Measurements from ENCODE around the gene BTNL2. TPM values are rescaled to one million over a fixed set of nuclear protein-coding genes. Genes with fewer than 3 reads are reported as not detected.
A peak's percentile ranks its signal among the peaks of the same experiment; 100 is the strongest.

The BTNL2 gene
- polyA plus RNA-seq, 6 donors from 2014 or later, result not detected

DNA sequence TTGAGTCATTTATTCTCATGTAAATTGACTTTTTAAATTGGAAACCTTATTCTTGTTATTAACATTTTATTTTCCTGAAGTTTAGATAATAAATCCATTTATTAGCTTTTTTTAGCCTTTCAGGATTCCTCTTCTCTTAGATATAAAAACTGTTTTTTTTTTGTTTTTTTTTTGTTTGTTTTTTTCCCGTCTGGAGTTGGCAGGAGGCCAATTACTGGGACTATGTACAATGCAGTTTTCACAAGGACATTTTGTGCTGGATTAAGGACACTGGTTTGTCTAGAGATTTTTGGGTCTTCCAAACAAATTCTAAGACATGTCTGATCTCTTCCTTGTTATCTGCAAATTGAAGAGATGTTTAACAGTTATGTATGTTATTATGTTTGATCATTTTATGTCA lies 1.3 kb downstream of the BTNL2 start:
- H3K36me3 Mint-ChIP-seq, result no peaks in the 10 kb centered on the region
- H3K4me1 Mint-ChIP-seq, result peaks cover 0 to 6% (median 5%) of the 10 kb centered on the region in 3 donors
- no peaks in the 10 kb centered on the region for H3K9me3 Mint-ChIP-seq
- DNase-seq (no peak), ATAC-seq (ENCODE audit: low read depth in 2 of 2) (no peak)
- peaks cover 14 to 44% (median 28%) of the 10 kb centered on the region in 3 donors for H3K27me3 Mint-ChIP-seq
- H3K27ac Mint-ChIP-seq, result no peak overlapping the region
- H3K4me3 Mint-ChIP-seq, result no peak overlapping the region

DNA sequence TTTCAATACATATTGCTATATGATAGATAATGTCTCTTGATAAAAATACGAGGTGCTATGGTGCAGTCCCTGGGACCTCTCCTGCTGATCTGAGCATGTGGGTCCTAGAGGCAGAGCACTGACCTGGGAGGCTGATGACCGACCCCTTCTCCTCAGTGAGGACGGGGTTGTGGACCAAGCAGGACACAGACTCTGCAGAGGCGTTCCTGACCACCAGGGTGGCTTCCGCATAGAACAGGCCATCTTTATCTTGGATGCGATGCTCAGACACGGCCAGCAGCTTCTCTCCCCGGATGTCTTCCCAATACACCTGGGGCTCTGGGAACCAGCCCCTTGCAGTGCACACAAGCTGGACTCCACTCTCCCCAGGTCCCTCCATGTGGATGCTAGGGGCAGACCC lies 4.2 kb downstream of the BTNL2 start:
- no peaks in the 10 kb centered on the region for H3K36me3 Mint-ChIP-seq
- H3K27me3 Mint-ChIP-seq, result peaks cover 10 to 39% (median 19%) of the 10 kb centered on the region in 3 donors
- H3K4me1 Mint-ChIP-seq, result peaks cover 0 to 6% (median 5%) of the 10 kb centered on the region in 3 donors
- no peaks in the 10 kb centered on the region for H3K9me3 Mint-ChIP-seq
- no peak overlapping the region for H3K27ac Mint-ChIP-seq
- ATAC-seq (ENCODE audit: low read depth in 2 of 2) (no peak), DNase-seq (no peak)
- H3K4me3 Mint-ChIP-seq, result no peak overlapping the region

DNA sequence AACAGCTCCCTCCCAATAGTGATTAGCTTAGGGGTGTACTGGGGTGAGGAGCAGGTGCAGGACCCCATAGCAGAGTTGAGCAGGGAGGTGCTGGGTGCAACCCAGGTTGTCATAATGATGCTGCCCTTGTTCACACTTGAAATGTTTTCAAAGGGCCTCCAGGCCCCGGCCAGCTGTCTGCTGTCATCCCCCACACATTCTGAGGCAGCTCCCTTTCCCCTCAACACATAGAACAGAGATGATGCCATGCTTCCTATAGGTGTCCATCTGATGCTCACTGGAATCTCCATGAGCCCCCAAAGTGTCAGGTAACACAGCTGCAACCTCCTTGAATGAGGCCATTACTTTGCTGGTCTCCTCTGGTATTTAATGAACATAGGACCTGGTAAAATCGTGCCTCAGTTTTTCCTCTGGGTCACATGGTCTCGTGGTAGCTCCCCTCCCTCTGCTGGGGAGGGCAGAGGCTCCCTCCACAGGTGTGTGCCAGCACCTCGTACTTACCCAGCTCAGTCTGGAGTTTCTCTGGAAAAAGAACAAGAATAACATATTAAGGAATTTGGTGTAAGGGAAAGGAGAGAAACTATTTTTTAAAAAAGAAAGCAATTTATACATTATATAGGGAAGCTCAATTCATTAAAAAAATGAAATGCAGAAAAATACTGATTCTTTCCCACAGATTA lies 5.6 kb downstream of the BTNL2 start:
- ATAC-seq (ENCODE audit: low read depth in 2 of 2), result no peak
- no peaks in the 10 kb centered on the region for H3K36me3 Mint-ChIP-seq
- peaks cover 4 to 6% (median 5%) of the 10 kb centered on the region in 3 donors for H3K4me1 Mint-ChIP-seq
- DNase-seq, result no peak
- H3K27ac Mint-ChIP-seq, result peak overlapping the region in 2 of 6 donors; percentile 65 to 72
- no peak overlapping the region for H3K4me3 Mint-ChIP-seq
- no peaks in the 10 kb centered on the region for H3K9me3 Mint-ChIP-seq
- peaks cover 9 to 30% (median 9%) of the 10 kb centered on the region in 3 donors for H3K27me3 Mint-ChIP-seq

DNA sequence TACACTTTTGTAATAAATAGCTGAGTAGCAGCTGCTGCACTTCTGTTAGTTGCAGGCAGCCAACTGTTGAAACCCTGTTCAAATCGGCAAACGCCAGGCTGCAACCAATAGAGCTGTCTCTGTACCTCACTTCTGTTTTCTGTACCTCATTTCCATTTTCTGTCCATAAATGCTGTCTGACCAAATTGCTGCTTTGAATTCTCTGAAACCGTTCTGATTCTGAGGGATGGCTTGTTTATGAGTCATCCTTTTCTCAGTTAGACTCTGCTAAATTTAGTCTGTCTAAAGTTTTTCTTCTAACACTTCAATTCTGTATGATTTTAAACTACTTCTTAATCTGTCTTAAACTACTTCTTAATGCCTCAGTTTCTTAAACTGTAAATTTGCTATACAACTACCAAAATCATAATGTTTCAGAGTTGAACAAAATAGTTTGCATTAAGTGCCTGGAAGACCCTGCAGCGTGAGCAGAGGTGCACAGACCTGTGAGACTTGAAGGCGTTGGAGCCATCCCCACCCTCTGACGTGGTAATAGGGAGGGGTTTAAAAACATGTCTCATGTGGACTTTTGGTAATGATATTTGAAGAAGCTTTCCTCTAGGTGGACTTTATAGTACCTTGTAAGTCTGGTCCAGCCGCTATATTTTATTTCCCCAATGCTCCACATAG lies 9.6 kb downstream of the BTNL2 start:
- Mint-ChIP-seq H3K27me3 (peaks cover 0 to 16% (median 4%) of the 10 kb centered on the region in 3 donors), H3K4me3 (peak overlapping the region in 2 of 8 donors; percentile 12 to 17), H3K9me3 (no peaks in the 10 kb centered on the region), H3K4me1 (peaks cover 11 to 17% (median 12%) of the 10 kb centered on the region in 3 donors), H3K27ac (peak overlapping the region in 1 of 6 donors; percentile 6), H3K36me3 (no peaks in the 10 kb centered on the region)
- no peak for DNase-seq
- peak; percentile 55 to 58 for ATAC-seq (ENCODE audit: low read depth in 2 of 2)

DNA sequence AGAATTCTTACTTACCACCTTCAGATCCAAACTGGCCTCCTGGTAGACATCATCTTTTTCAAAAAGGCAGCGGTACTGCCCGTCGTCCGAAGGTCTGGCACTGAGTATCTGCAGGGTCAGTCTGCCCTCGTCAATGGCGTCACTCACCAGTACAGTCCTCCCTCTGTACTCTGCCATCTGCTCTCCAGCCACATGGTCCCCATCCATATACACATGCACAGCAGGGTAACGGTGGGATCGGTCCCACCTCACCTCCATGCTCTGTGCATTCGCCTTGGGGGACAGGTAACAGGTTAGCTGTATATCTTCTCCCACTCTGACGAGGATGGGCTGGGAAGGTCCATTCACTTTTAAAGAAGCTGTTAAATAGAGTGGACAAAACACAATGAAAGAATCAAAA lies 11.0 kb downstream of the BTNL2 start:
- H3K4me1 Mint-ChIP-seq, result peaks cover 11 to 12% (median 11%) of the 10 kb centered on the region in 3 donors
- ATAC-seq (ENCODE audit: low read depth in 2 of 2) (no peak), DNase-seq (no peak)
- H3K9me3 Mint-ChIP-seq, result no peaks in the 10 kb centered on the region
- peaks cover 0 to 16% (median 4%) of the 10 kb centered on the region in 3 donors for H3K27me3 Mint-ChIP-seq
- no peak overlapping the region for H3K4me3 Mint-ChIP-seq
- H3K27ac Mint-ChIP-seq, result peak overlapping the region in 1 of 6 donors; percentile 60
- H3K36me3 Mint-ChIP-seq, result no peaks in the 10 kb centered on the region

DNA sequence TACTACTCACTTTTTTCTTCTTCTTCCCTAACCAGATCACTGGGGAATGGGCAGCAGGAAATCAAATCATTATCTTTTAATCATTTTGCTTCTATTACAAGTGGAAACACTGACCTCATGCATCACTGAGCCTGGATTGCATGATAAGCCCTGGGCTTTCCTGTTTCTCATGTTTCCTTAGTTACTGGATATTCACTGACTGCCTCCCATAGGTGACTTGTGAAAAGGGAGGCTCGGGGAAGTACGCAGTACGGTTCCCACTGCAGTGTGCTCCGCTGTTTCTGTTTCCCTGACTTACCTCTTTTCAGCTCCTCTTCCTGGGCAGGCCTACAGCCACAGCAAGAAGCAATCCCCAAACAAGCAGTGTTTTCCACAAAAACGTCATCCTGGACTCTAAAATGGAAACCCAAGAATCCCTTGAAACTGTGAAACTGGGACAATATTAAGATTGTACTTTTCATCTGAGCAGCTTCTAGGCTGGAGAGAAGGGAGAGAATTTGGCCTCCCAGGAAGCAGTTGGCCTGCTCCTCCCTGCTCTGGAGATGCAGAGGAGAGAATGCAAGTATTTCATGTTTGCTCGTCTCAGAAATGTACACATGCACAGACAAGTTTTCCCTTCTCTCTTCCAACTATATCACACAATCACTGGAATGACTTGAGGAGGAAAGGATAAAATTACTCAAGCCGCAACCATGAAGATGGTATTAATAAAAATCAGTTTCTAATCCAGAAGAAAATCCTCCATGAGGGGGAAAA lies 13.1 kb downstream of the BTNL2 start:
- ATAC-seq (ENCODE audit: low read depth in 2 of 2), result peak in 1 of 2 donors; percentile 75
- H3K9me3 Mint-ChIP-seq, result no peaks in the 10 kb centered on the region
- peak overlapping the region in 3 of 6 donors; percentile 20 to 40 (median 30) for H3K27ac Mint-ChIP-seq
- peaks cover 5 to 18% (median 6%) of the 10 kb centered on the region in 3 donors for H3K27me3 Mint-ChIP-seq
- H3K4me1 Mint-ChIP-seq, result peaks cover 11 to 12% (median 11%) of the 10 kb centered on the region in 3 donors
- no peak for DNase-seq
- peak overlapping the region in 1 of 8 donors; percentile 23 for H3K4me3 Mint-ChIP-seq
- H3K36me3 Mint-ChIP-seq, result no peaks in the 10 kb centered on the region

DNA sequence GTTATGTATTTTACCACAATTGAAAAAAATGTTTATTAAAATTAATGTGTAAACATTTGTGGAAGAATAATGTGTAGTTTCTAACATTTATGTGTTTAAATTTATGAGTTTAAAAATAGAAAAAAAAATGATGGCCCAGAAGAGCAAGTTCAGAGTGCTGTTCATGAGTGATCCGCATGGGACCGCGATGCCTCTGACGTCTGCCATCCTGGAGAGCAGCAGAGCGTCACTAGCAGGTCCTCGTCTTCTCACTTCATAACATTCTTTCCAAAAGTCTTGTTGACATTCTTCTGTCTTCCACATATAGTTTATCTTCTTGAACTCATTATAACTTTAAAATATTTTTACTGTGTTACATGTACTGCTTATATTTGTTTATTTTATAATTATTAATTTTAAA lies 15.5 kb downstream of the BTNL2 start:
- Mint-ChIP-seq H3K4me3 (no peak overlapping the region), H3K27me3 (peaks cover 7 to 37% (median 8%) of the 10 kb centered on the region in 3 donors), H3K9me3 (no peaks in the 10 kb centered on the region), H3K4me1 (peaks cover 12 to 19% (median 16%) of the 10 kb centered on the region in 3 donors), H3K36me3 (no peaks in the 10 kb centered on the region), H3K27ac (no peak overlapping the region)
- ATAC-seq (ENCODE audit: low read depth in 2 of 2), result no peak
- no peak for DNase-seq

DNA sequence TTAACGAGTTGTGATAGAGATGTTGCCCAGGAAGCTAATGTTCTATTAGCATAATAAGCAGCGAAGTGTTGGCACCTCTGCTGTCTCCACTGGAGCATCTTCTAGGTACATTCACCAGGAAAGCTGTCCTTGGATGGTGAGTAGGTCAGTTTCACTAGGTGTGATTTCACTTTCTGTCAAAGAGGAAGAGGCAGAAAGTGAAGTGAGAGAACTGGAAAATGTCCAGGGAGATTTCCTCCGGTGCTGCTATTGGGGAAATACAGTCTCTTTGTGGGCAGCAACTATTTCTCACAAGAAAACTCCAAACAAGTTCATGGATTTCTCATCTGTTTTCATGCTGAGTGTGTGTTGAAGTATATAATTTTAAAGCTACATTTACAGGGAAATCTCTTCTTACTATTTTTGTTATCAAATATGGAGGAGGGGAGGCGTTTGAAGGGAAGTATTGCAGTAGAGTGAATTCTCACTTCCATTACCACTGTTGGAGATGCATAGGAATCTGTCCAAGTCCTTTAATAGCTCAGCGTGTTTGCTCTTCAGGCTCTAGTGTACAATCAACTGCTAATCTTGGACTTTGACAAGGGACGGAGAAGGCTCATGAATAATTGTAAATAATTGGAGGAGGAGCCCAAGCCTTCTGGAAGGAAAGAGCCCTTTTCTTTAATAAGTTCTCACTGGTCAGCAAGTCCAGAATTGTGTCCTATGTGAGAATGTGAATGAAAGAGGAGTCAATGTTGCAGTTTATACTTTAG lies 19.2 kb downstream of the BTNL2 start:
- peaks cover 6 to 27% (median 7%) of the 10 kb centered on the region in 3 donors for H3K27me3 Mint-ChIP-seq
- no peaks in the 10 kb centered on the region for H3K9me3 Mint-ChIP-seq

DNA sequence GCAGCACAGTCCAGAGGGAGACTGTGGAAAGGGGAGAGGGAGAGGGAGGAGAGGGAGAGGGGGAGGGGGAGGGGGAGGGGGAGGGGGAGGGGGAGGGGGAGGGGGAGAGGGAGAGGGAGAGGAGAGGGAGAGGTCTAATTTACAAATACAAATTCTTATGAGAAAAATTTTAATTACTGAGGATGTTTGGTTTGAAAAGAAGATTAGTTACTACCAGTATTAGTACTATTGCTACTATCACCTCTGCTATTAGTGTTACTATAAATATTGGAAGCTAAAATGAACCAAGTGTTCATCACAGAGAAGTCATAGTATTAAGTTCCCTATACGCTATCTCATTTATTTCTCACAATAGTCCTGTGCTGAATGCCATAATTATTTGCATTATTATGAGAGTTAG lies 20.9 kb downstream of the BTNL2 start:
- Mint-ChIP-seq H3K9me3 (no peaks in the 10 kb centered on the region), H3K27me3 (peaks cover 5 to 27% (median 7%) of the 10 kb centered on the region in 3 donors), H3K4me1 (peaks cover 5 to 18% (median 16%) of the 10 kb centered on the region in 3 donors), H3K36me3 (no peaks in the 10 kb centered on the region), H3K4me3 (no peak overlapping the region), H3K27ac (no peak overlapping the region)
- DNase-seq (no peak), ATAC-seq (ENCODE audit: low read depth in 2 of 2) (no peak)

More for the DNA sequence above, 19.2 kb downstream of the BTNL2 start:
- Mint-ChIP-seq H3K4me3 (no peak overlapping the region), H3K36me3 (no peaks in the 10 kb centered on the region), H3K27ac (peak overlapping the region in 1 of 6 donors; percentile 32), H3K4me1 (peaks cover 4 to 12% (median 11%) of the 10 kb centered on the region in 3 donors)
- no peak for ATAC-seq (ENCODE audit: low read depth in 2 of 2)
- no peak for DNase-seq

DNA sequence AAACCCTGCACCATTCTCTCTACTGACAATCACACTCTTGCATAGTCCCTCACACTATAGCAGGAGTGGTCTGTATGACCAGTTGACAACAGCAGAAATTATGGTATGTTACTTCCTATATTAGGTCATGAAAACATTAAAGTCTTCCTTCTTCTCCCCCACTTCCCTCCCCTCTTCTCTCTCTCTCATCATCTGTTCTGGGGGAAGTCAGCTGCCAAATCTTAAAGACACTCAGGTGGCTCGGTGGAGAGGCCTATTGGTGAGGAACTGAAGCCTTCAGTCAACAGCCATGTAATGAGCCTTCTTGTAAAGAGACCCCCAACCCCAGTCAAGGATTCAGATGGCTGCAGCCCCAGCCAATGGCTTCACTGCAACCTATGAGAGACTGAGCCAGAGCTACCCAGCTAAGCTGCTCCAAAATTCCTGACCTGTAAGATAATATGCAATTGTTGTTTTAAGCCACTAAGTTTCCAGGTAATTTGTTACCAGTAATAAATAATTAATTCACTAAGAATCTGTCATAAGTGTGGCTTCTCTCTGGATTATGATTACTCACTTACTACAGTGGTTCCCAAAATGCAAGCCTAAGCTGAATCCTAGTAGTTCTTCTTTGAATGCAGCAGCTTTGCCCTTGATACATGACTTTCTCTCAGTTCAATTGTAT lies 24.1 kb downstream of the BTNL2 start:
- no peaks in the 10 kb centered on the region for H3K9me3 Mint-ChIP-seq
- H3K27me3 Mint-ChIP-seq, result peaks cover 0 to 16% (median 0%) of the 10 kb centered on the region in 3 donors
- H3K36me3 Mint-ChIP-seq, result no peaks in the 10 kb centered on the region
- H3K27ac Mint-ChIP-seq, result peak overlapping the region in 3 of 6 donors; percentile 1 to 79 (median 55)
- peaks cover 5 to 22% (median 13%) of the 10 kb centered on the region in 3 donors for H3K4me1 Mint-ChIP-seq
- no peak overlapping the region for H3K4me3 Mint-ChIP-seq
- ATAC-seq (ENCODE audit: low read depth in 2 of 2) (peak in 1 of 2 donors; percentile 69), DNase-seq (no peak)

DNA sequence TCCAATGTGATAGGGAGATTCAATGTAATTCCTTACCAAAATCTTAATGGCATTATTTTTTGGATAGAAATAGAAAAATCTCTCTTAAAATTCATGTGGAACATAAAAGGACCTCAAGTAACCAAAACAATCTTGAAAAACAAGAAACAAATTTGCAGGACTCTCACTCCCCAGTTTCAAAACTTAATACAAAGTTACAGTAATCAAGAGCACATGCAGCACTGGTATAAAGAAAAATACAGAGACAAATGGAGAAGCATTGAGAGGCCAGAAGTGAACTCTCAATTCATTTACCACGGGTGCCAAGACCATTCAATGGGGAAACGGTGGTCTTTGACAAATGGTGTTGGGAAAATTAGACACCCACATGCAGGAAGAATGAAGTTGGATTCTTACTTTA lies 27.4 kb downstream of the BTNL2 start:
- H3K4me3 Mint-ChIP-seq, result peak overlapping the region in 1 of 8 donors; percentile 2
- H3K4me1 Mint-ChIP-seq, result peaks cover 10 to 22% (median 12%) of the 10 kb centered on the region in 3 donors
- ATAC-seq (ENCODE audit: low read depth in 2 of 2), result peak in 1 of 2 donors; percentile 51
- peaks cover 0 to 9% (median 7%) of the 10 kb centered on the region in 3 donors for H3K27me3 Mint-ChIP-seq
- no peak overlapping the region for H3K27ac Mint-ChIP-seq
- H3K36me3 Mint-ChIP-seq, result no peaks in the 10 kb centered on the region
- no peaks in the 10 kb centered on the region for H3K9me3 Mint-ChIP-seq
- no peak for DNase-seq

DNA sequence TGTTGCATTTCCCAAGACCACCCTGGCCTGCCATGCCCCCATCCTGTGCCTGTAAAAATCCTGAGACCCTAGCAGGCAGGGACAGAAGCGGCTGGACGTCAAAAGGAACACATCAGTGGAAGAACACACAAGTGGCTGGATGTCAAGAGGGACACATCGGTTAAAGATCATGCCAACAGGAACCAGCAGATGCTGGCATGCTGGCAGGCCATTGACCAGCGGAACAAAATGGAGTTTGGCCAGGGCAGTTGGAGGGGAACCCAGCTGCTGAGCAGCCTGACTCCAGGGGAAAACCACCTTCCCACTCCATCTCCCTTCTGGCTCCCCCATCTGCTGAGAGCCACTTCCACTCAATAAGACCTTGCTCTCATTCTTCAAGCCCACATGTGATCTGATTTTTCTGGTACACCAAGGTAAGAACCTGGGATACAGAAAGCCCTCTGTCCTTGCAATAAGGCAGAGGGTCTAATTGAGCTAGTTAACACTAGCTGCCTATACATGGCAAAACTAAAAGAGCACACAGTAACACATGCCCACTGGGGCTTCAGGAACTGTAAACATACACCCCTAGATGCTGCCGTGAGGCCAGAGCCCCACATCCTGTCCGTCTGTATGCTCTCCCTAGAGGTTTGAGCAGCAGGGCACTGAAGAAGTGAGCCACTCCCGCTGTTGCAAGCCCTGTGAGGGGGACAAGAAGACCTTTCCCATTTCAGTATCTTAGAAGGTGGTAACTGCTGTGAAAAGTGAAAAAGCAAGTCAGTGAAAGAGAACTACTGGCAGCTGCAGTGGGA lies 31.0 kb downstream of the BTNL2 start:
- DNase-seq, result no peak
- Mint-ChIP-seq H3K4me1 (peaks cover 4 to 13% (median 5%) of the 10 kb centered on the region in 3 donors), H3K27ac (no peak overlapping the region), H3K27me3 (peaks cover 0 to 9% (median 7%) of the 10 kb centered on the region in 3 donors), H3K4me3 (no peak overlapping the region), H3K9me3 (no peaks in the 10 kb centered on the region), H3K36me3 (no peaks in the 10 kb centered on the region)
- no peak for ATAC-seq (ENCODE audit: low read depth in 2 of 2)
